ENCODE data around the gene TFAP2D.

The TFAP2D gene

GRCh38 chr6:50720623-50721022 lies 7.3 kb downstream of the TFAP2D start:
- DNase-seq: no peak

GRCh38 chr6:50721978-50722377 lies 8.7 kb downstream of the TFAP2D start:
- DNase-seq: no peak

GRCh38 chr6:50722829-50723554 lies 9.7 kb downstream of the TFAP2D start:
- DNase-seq: no peak

GRCh38 chr6:50724381-50725124 lies 11.2 kb downstream of the TFAP2D start:
- DNase-seq: no peak

- DNase-seq: no peak
Measured at GRCh38 chr6:50734488-50734887, 21.2 kb downstream of the TFAP2D start.

- DNase-seq: no peak
Measured at GRCh38 chr6:50742161-50742560, 28.8 kb downstream of the TFAP2D start.

- DNase-seq: no peak
Measured at GRCh38 chr6:50744976-50745375, 31.6 kb downstream of the TFAP2D start.

- DNase-seq: no peak
Measured at GRCh38 chr6:50762798-50763197, 49.5 kb downstream of the TFAP2D start.

GRCh38 chr6:50778696-50779095 lies 65.4 kb downstream of the TFAP2D start:
- no peak for DNase-seq

- DNase-seq: no peak
Measured at GRCh38 chr6:50780382-50780781, 67.1 kb downstream of the TFAP2D start.

- DNase-seq: no peak
Measured at GRCh38 chr6:50785921-50786320, 72.6 kb downstream of the TFAP2D start.

- no peak for DNase-seq
Measured at GRCh38 chr6:50791900-50792508, 78.7 kb downstream of the TFAP2D start.

- no peak for DNase-seq
Measured at GRCh38 chr6:50792771-50793170, 79.4 kb downstream of the TFAP2D start.

GRCh38 chr6:50795574-50795973 lies 82.2 kb downstream of the TFAP2D start:
- DNase-seq: no peak

- DNase-seq: no peak
Measured at GRCh38 chr6:50804283-50804682, 91.0 kb downstream of the TFAP2D start.

- no peak for DNase-seq
Measured at GRCh38 chr6:50807035-50807434, 93.7 kb downstream of the TFAP2D start.

GRCh38 chr6:50815436-50816114 lies 102.2 kb downstream of the TFAP2D start:
- DNase-seq: no peak

GRCh38 chr6:50816115-50816675 lies 102.9 kb downstream of the TFAP2D start:
- DNase-seq: no peak

GRCh38 chr6:50816947-50817645 lies 103.8 kb downstream of the TFAP2D start:
- DNase-seq: no peak

GRCh38 chr6:50817646-50817950 lies 104.3 kb downstream of the TFAP2D start:
- no peak for DNase-seq

GRCh38 chr6:50818020-50818419 lies 104.7 kb downstream of the TFAP2D start:
- DNase-seq: no peak

- no peak for DNase-seq
Measured at GRCh38 chr6:50818673-50819072, 105.3 kb downstream of the TFAP2D start, which contains the start of gene TFAP2B. Gene TFAP2B, plus strand, starts transcription at chr6:50818871. Its CDS starts 21 bp downstream, at chr6:50818892.

Measured in effector CD4-positive, alpha-beta T cell (primary cell).